GM18907 (cell line): ENCODE measurements around the gene AHR.
"Not testable (repeated sequence)": the region's sequence is repeated elsewhere in the genome, so short reads cannot be mapped to it uniquely, and the experiment has no call there.

Source experiments
- ATAC-seq: cut with Tn5 transposase; IDR thresholded peaks from one replicate; pipeline ENCODE4 v1.9.1; 2021; ENCODE audit warnings: mild to moderate bottlenecking, moderate library complexity; ENCODE audit not compliant: unreplicated experiment

AHR gene

GRCh38 chr7:17336168-17336567 lies 37.7 kb downstream of the AHR start:
- ATAC-seq = no peak

DNA sequence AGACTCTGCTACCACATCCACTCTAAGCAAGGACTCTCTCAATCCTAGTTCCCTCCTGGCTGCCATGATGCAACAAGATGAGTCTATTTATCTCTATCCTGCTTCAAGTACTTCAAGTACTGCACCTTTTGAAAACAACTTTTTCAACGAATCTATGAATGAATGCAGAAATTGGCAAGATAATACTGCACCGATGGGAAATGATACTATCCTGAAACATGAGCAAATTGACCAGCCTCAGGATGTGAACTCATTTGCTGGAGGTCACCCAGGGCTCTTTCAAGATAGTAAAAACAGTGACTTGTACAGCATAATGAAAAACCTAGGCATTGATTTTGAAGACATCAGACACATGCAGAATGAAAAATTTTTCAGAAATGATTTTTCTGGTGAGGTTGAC lies 40.7 kb downstream of the AHR start:
- ATAC-seq = no peak

GRCh38 chr7:17339952-17340351 lies 41.5 kb downstream of the AHR start:
- no peak for ATAC-seq

- no peak for ATAC-seq
Observed at GRCh38 chr7:17340655-17341054, 42.2 kb downstream of the AHR start.

DNA sequence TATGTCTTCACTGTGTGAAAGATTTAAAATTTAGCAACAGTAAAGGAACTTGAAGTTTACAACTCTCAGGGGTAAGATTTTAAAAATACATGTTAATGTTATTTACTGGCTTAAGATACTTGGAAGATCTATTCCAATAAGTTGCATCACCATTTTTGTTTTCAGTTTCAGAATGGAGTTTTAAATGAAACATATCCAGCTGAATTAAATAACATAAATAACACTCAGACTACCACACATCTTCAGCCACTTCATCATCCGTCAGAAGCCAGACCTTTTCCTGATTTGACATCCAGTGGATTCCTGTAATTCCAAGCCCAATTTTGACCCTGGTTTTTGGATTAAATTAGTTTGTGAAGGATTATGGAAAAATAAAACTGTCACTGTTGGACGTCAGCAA lies 44.3 kb downstream of the AHR start:
- no peak for ATAC-seq

DNA sequence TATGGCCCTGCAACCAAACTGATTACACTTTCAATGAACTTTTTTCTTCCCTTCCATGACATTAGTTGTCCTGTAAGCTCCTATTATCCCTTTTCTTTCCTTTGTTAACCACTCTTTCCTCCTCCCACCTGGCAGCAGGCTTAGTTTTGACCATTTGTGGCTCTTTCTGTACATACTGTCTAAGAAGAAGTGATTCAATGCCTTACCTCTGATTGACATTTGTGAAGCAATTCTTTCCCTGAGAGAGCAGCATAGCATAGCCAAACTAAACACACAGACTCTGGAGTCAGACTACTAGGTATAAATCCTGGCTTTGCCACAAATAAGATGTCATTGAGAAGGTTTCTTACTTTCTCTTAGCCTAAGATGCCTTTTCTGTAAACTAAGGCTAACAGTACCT lies 48.9 kb downstream of the AHR start:
- no peak for ATAC-seq

DNA sequence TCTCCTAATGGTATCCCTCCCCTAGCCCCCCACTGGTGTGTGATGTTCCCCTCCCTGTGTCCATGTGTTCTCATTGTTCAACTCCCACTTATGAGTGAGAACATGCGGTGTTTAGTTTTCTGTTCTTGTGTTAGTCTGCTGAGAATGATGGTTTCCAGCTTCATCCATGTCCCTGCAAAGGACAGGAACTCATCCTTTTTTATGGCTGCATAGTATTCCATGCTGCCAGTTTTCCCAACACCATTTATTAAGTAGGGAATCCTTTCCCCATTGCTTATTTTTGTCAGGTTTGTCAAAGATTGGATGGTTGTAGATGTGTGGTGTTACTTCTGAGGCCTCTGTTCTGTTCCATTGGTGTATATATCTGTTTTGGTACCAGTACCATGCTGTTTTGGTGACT lies 50.5 kb downstream of the AHR start:
- not testable (repeated sequence) for ATAC-seq

- not testable (repeated sequence) for ATAC-seq
Observed at GRCh38 chr7:17350321-17350720, 51.9 kb downstream of the AHR start.

GRCh38 chr7:17353650-17354419 lies 55.4 kb downstream of the AHR start:
- peak; percentile 56 for ATAC-seq

- ATAC-seq = no peak
Observed at GRCh38 chr7:17354473-17354872, 56.0 kb downstream of the AHR start.

DNA sequence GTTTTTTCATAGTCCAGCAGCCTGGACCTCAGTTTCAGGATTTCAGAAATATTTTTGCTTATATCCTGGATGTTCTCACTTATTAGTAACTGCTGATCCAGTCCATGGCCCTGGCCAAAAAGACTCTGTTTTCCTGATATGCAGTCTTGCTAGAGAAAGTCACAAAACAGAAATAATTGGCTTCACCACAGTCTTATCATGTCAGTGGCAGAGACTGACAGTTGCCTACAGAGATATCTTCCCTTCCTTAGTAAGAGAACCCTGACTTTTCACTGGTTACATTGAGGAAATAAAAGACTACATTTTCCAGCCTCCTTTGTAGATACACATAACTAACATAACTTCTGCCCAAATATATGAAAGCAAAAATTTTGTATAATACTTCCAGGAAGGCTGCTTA lies 56.6 kb downstream of the AHR start:
- no peak for ATAC-seq

- ATAC-seq = no peak
Observed at GRCh38 chr7:17357952-17358351, 59.5 kb downstream of the AHR start.

GRCh38 chr7:17359610-17360009 lies 61.2 kb downstream of the AHR start:
- ATAC-seq = no peak

DNA sequence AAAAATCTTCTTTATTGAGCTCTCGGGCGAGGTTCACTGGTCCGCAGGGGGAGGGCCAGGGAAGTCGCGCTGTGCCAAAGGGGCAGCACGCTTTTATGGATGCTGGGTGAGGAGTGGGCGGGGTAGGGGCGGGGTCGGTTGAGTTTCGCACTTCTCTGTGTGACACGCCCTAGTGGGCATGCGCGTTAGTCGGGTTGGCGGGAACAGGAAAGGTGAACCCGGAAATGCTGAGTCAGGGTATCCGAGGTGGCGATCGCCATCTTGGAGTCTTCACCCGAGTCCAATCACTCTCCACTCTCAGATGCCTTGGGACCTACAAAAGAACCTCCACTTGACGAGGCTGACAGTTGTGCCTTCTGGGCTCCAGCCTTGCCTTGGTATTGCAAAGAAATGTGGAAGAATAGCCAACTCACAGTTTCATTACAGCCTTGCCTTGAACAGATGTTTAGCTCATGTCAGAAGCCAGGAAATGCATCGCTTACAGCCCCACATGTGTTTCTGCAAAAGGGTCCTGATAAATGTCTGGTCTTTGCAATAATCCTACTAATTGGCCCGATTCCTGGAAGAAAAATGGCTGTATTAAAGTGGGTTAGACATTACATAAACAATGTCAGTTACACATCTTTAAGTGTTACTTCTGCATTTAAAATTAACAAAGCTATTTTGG lies 64.1 kb downstream of the AHR start:
- ATAC-seq = no peak

- no peak for ATAC-seq
Observed at GRCh38 chr7:17364671-17365070, 66.2 kb downstream of the AHR start.

DNA sequence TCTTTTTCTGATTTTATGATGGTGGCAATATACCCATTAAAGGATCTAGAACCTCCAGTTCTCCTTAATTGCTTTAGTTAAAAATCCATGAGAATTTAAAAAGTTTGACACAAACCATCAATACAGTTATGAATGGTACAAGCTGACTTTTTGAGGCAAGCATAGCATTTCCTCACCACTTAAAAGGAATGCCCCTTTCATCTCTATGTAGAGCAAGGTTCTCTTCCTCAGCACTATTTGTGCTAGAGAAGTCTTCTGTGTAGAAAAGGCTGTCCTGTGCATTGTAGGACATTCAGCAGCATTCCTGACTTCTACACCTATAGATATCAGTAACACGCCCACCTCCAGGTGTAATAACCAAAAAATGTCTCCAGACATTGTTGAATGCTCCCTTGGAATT lies 67.3 kb downstream of the AHR start:
- no peak for ATAC-seq

DNA sequence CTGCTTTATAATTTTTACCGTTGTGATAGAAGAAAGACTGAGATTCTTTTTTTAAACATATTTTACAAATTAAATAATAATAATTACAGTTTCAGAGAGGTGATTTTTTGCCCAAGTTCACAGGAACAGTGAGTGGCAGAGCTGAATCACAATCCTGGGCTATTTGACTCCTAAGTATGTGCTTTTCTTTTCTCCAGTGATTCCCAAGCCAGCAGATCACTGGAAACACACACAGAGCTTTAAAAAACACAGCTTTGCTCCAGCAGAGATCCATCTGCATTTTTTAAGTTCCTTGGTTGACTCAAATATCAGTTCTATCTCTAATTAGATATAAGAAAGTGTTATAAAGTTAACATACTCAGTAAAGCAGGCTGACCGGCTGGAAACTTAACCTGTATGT lies 69.0 kb downstream of the AHR start:
- no peak for ATAC-seq

DNA sequence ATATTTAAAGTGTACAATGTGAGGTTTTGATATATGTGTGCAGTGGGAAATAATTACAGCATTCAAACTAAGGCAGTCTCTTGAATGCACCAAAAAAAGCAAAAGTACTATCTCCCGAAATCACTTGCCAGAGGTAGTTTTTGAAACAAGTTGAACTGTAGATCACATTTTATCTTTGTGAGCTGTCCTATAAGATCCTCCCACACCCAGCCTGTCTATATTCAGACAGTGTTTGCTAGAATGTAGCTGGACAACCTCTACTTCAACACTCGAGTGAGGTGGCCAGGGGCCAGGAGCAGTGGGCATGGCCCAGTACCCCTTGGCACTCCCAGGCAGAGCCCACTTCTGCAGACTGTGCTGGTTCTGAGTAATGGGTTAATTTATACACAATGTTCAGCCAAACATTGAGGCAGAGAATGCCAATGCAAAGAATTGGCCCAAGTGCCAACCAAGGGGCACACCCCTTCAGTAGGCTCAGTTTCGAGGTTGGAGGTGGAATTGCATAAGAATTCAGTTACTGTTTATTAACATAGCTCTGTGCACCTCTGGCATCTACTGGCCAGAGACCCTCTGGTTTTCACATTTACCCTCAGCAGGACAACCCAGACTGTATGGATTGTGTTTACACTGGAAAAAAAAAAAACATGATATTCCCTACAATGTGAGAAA lies 70.5 kb downstream of the AHR start:
- no peak for ATAC-seq

- ATAC-seq = no peak
Observed at GRCh38 chr7:17369691-17370426, 71.4 kb downstream of the AHR start.

DNA sequence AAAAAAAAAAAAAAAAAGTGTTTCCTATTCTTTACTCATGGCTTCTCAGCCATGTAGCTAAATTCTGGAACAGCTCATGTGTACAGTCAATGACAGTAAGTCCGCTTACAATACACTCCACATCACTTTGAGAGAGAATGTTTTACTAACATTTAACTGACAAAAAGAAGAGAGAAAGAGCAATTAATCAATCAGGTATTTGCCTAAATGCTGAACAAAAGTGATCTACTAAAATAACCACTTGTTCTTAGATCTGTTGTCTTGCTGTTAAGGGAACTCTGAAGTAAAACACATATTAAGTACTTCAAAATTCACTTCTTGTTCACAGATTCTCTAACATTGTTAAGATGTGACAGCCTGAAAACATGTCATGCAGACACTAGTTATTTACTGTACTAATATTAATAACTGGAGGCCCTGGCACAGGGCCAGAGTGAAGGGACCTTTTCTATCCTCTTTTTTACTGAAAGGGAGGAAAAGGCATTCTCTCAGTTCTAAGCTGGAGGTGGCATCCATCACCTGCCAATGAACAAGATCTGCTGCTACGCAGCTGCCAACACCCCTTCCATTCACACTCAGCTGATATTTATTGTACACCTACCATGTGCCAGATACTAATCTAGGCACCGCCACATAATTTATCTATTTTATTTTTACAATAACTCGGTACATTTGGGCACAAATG lies 72.6 kb downstream of the AHR start:
- no peak for ATAC-seq
